Epithelial cell of esophagus (primary cell): ENCODE results near the gene DAGLA.

Experiments
- DNase-seq: peaks from one replicate; pipeline ENCODE4 v3.0.0; 2010; ENCODE audit warnings: low read depth
- H3K4me3 ChIP-seq: 2 replicates; pipeline ENCODE4 v1.5.1; 2011; ENCODE audit warnings: mild to moderate bottlenecking, low read length, control low read depth
- CTCF ChIP-seq: IDR thresholded peaks from 2 replicates; pipeline ENCODE4 v1.5.1; 2011; ENCODE audit warnings: low read depth, mild to moderate bottlenecking, low read length, control low read depth, inconsistent platforms; ENCODE audit not compliant: insufficient read depth; ENCODE audit errors: missing control alignments

Gene DAGLA

DNA sequence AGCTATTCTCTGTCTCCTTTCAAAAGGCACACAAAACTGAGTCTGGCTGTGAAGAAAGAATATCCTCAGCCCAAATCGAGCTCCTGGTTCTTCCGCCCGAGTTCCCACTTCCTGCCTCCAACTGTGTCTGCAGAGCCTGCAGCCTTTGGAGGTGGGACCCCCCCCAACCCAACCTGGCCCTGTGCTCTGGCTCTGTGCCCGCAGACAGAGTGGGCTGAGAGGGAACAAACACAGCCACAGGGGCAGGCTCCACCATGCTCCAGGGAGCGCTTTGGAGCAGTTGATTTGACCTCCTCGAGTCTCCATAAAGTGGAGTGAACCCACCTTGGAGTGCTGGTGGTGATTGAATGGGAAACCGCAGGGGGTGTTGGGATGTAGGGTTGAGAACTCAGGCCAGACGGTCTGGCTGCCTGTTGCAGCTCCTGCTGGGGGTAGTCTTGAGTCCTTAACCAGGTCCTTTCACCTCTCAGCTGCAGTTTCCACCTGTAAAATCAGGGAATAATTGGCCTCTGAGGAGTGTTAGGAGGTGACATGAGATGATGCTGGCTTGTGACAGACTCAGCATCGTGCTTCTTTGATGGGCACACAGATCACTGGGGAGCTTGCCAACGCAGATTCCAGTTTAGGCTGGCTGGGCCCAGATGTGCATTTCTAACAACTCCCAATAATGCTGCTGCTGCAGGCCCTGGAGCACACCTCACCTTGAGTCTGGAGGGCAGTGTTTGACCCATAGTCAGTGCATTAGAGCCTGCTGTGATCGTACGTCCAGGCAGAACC lies 11.4 kb downstream of the DAGLA start:
- no peak for DNase-seq
- no peak overlapping the region for H3K4me3 ChIP-seq
- no peak for TF ChIP-seq CTCF

- H3K4me3 ChIP-seq: no peak overlapping the region
- TF ChIP-seq CTCF: no peak
- DNase-seq: no peak
Observed at GRCh38 chr11:61693922-61694601, 13.9 kb downstream of the DAGLA start.

- TF ChIP-seq CTCF: no peak
- no peak overlapping the region for H3K4me3 ChIP-seq
- no peak for DNase-seq
Observed at GRCh38 chr11:61694602-61694939, 14.4 kb downstream of the DAGLA start.

GRCh38 chr11:61694946-61695706 lies 14.9 kb downstream of the DAGLA start:
- DNase-seq: no peak
- TF ChIP-seq CTCF: no peak
- no peak overlapping the region for H3K4me3 ChIP-seq

- peak; percentile 15 for TF ChIP-seq CTCF
- no peak overlapping the region for H3K4me3 ChIP-seq
- DNase-seq: peak; percentile 87
Observed at GRCh38 chr11:61695917-61696316, 15.7 kb downstream of the DAGLA start.

- no peak overlapping the region for H3K4me3 ChIP-seq
- TF ChIP-seq CTCF: no peak
- peak; percentile 54 for DNase-seq
Observed at GRCh38 chr11:61696602-61697001, 16.4 kb downstream of the DAGLA start.
